HG03469 (cell line): Measurements from ENCODE around the gene CAMK2N1.
"Not testable (repeated sequence)": the region's sequence is repeated elsewhere in the genome, so short reads cannot be mapped to it uniquely, and the experiment has no call there.

ENCODE experiments used
- ATAC-seq: cut with Tn5 transposase; IDR thresholded peaks from one replicate; pipeline ENCODE4 v1.9.1; 2021; ENCODE audit warnings: mild to moderate bottlenecking, moderate library complexity, moderate number of reproducible peaks; ENCODE audit not compliant: unreplicated experiment

The CAMK2N1 gene

DNA sequence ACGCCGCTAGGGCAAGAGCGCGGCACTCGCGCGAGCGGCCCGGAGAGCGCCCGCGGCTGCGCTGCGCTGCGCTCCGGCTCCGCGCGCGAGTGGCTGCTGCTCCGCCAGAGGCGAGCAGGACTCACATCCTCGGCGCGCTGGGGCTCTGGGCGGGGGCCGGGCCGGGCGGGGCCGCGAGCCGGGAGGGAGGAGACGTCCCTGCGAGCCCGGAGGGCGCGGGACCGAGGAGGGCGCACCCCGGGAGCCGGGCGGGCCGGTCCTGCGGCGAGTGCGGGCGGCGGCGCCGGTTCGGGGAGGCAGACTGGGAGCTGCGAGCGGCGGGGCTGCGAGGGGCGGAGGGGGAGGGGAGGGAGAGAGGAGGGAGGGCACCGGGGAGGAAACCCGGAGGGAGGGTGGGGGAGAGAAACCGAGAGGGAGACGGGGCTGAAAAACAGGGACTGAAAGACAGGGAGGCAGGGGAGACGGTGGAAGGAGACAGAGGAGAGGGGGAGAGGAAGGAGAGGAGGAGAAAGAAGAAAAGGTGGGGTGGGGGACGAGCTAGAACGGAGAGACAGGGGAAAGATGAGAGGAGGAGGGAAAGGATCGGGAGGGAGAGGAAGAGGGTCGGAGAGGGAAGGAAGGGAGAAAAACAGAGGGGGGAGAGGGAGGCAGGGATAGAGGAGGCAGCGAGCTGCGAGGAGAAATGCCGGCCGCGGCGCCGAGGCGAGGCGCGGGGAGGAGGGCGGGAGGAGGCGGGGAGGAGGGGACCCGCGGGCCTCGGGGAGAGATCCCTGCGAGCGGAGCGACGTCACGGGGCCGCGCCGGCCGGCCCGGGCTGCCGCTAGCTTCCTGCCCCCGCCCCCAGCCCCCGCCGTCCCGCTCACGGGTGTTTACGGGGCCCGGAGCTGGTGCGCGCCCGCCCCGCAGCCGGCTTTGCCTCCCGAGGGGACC lies at the start of gene CAMK2N1:
CAMK2N1 (minus strand) TSS at position 684 of the 930 bp plus-strand sequence. CDS start 831 bp downstream, outside the sequence.
- no peak for ATAC-seq

DNA sequence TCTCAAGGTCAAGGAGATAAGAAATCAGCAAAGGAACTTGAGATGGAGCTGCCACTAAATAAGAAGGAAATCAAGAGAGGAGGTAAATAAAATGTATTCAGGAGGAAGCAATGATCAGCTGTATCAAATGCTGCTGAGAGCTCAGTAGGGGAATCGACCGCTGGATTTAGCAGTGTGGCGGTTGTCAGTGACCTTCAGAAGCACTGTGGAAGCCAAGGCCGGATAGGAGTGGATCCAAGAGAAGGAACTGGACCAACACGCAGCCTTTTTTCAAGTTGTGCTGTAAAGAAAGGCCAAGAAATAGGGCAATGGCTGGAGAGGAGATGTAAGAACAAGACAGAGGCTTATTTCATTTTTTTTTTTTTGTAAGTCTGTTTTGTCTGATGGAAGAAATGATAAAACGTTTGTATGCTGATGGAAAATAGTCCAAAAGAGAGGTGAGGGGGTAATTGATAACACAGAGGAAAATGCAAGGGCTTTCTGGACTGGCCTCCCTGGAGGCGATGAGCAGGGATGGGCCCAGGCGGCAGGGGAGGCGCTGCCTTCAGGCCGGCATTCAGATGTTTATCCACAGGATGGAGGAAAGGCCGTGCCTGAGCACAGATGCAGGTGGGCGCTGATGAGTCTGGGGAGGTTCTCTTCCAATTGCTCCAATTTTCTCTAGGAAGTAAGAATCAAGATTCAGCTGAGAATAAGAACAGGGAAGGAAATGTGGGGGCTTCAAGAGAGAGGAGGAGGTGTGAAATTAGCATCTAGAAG lies 48.8 kb upstream of the CAMK2N1 start:
- no peak for ATAC-seq

DNA sequence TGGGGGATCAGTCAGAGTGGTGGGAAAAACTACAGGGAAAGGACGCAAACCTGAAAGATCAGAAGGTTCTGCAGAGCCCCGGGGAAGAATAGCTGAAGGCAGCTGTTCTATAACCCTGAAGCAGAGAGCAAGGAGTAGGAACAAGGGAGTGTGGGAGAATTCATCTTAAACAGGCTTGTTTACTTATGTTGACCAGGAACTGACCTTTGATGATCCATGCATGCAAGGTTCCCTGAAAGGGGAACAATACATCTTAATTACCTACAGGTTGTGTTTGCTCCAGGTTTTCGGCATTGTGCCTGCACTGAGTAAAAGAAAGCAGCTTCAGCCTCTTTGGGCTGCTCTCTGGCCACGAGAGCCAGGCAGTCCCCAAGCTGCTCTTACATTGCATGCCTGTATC lies 47.6 kb upstream of the CAMK2N1 start:
- no peak for ATAC-seq

DNA sequence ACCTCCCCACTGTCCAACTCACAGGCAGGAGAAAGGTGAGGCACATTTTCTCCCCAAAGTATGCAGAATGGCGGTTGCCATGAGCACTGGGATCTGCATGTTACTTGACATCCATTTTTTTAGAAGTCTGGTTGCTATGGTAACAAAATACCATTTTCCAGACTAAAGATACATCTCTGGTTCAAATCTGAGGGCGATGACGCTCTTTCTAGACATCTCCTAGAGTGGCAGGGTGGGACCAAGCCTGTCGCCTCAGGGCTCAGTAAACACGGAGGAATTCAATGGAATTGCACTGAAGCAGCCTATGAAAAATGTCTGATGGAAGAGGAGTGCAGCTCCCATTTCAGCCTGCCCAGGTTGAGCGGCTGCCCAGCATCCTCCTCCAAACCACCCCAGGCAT lies 44.9 kb upstream of the CAMK2N1 start:
- no peak for ATAC-seq

DNA sequence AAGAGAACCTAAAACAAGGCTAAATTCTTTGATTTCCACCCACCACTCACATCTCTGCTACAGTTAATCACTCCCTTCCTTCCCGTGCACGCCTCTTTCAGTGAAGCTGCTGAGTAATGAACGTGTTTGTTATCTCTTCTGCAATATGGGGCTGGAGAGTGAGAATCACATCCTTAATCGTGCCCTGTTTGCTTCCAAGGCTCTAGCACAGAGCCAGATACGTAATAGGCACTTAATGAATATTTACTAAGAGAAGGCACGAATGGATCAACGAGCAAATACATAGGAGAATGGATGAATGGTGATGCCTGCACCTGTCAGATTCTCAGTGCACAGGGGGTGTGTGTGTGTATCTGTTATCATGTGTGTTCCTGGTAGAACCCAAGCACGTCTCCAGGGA lies 44.3 kb upstream of the CAMK2N1 start:
- no peak for ATAC-seq

DNA sequence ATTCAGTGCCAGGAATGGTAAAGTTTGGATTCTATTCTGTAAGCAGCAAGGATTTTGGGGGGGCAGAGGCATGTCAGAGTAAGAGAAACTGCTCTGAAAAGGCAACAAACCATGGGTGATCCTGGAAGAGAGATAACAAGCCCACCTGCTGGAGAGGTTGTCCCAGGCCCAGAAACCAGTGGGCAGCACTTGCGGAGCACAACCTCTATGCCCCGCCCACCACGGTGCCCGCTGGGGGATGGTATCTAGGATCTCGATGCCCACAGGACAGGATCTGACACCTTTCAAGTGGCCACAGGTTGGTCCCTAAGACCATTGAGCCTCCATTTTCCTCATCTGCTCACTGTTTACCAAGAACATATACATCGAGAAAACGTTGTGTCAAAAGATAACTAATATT lies 42.2 kb upstream of the CAMK2N1 start:
- ATAC-seq, result no peak

DNA sequence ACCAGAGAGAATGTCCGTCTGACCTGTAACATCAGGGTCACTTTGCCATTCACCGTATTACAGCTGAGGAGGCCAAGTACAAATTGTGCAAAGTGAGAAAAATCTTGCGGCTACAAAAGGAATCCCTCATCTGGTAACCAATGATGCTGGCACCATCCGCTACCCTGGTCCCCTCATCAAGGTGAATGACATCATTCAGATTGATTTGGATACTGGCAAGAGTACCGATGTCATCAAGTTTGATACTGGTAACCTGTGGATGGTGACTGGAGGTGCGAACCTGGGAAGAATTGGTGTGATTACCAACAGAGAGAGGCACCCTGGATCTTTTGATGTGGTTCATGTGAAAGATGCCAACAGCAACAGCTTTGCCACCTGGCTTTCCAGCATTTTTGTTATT lies 40.3 kb upstream of the CAMK2N1 start:
- no peak for ATAC-seq

DNA sequence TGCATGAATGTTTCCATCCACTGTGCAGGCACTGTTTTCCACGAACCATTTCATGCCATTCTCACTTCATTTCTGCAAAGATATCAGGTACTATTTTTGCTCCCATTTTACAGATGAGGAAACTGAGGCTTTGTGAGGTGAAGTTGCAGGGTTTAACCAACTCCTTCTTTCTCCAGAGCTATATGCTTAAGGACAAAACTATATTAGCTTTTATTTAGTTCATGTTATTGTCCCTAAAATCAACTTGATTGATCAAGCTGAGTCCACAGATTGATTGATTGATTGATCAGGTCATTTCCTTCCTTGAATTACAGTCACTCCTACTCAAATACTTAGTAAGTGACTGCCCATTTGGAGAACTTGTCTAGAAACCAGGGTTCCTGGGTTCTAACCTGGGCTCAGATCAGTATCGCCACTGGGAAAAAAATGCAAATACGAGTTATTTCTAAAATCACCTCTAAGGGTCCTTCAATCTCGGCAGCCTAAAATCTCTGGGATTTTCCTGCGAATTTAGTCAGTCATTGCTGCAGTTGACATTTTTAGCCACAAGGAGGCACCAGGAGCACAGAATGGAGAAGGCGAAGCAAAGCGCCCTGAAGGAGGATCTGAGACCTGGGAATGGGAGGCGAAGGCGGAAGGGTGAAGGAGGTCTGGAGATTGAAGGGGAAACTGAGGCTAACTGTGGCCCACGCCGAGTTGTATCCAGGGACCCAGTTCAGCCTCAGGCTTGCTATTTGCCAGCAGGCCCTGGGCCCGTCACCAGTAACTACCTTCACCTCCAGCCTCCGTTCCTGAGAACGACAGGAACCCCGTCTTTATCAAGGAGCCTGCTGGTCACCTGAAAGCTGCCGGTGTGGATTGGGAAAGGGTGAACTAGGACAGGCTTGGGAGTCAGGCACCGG lies 36.2 kb upstream of the CAMK2N1 start:
- ATAC-seq, result no peak

DNA sequence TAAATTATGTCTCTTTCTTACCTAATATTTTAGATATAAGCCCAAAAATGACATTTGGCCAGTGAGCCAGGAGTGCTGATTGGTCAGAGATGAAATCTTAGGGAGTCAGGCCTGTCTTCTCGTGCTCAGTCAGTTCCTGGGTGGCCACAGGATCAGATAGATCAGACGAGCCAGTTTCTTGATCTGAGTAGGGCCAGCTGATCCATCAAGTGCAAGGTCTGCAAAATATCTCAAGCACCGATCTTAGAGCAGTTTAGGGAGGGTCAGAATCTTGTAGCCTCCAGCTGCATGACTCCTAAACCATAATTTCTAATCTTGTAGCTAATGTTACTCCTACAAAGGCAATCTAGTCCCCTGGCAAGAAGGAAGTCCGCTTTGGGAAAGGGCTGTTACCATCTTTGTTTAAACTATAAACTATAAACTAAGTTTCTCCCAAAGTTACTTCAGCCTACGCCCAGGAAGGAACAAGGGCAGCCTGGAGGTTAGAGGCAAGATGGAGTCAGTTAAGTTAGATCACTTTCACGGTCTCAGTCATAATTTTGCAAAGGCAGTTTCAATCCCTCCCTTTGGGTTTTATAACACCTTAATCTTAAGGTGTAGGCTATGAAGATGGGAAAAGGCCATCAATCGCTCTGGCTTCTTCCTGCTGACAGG lies 33.7 kb upstream of the CAMK2N1 start:
- not testable (repeated sequence) for ATAC-seq

DNA sequence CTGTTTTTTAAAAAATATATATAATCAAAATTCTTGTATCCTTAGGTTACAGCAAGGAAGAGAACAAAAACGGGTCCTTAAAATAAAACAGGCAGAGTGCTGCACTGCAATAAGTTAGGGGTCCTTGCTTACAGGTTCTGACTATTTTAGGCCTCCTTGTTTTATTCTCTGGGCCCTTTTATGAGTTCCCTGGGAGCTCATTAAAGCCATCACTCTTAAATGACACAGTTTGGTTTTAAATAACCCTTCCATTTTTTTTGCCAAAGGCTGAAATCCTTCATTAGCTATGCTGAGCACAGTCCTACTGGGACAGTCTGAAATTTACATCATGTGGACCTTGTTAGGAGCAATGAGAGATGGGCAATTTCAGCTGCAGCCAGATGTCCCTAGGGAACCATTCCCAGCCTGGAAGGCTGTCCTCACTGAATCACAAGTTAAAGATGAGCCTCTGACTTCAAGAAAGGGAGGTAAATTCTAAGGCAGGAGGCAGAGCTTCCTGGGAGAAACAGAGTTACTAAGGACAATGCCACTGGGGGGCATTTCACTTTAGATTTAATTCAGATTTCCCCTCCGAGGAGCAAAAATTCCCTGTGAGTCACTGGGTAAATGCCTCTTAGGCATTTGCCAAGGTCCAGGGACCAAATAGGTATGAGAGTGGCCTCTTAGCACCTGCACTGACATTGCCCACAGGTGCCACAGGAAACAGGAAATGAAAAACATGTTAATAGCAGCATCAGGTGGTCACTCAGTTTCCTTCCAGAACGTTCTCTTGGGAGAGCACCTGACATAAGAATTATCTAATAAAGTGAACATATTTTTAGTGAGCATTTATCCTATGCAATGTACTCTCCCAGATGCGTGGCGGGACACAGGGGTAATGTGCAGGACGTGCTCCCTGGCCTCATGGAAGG lies 25.8 kb upstream of the CAMK2N1 start:
- no peak for ATAC-seq

DNA sequence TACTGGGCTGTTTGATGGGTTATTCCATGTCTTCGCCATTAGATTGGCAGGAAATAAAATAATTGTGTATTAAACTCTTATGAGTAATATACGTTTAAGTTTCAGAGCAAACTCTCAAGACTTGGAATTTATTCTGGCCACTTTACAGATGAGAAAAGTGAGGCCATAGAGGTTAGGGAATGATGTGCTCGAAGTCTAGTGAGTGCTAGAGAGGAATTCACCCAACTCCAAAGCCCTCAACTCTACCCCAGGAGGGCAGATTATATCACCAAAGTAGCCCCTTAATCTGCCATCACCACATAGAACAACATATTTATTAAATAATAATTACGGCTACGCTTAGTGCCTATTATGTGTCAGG lies 22.4 kb upstream of the CAMK2N1 start:
- ATAC-seq, result no peak

DNA sequence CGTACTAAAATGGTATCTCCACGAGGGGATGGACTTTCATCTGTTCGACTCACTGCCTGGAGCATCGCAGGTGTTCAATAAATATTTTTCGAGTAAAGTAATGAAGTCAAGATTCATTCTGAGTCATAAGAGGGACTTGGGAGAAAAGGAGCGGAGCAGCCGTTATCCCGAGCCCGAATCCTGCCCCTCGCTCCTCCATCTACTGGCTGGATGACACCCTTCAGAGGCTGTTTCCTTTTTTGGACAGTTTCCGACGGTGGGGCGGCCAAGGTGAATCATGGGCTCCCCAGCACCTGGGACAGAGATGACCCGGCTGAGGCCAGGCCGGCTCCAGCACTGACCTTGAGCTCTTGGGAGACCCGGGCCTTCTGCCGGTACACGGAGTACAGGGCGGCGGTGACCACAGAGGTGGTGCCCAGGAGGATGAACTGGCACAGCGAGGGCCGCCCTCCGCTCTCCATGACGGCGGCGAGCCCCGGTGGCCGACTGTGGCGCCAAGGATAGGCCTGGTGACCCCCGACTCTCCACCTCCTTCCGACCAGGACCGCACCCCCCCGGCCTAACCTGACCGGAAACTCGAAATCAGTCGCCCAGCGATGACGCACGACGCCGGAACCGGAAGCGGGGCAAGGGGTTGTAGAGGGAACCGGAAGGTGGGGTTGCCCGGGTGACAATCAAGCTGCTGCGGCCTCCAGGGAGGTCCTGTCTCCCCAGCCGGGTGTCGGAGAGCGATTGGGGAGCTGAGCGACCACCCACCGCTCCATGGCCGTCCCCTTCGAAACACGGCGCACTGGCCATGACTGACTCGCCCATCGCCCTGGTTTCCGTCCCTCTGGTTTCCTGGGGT lies 21.8 kb upstream of the CAMK2N1 start, which contains the start of gene MUL1:
MUL1 (minus strand) TSS at position 588 of the 847 bp plus-strand sequence; CDS start at position 461, 127 bp downstream.
- peak; percentile 44 for ATAC-seq

DNA sequence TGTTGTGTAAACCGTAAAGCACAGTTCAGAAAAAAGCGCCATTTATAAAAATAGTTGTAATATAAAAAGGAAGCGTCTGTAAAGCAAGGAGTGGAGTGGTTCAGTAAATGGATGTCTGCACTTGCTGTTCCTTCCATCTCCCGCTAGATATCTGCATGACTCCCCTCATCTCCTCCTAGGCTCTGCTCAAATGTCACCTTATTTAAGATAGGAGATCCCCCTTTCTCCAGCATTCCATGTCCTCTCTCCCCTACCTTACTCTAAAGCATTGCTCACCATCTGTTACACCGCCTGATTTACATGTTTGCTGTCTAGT lies 21.2 kb upstream of the CAMK2N1 start:
- ATAC-seq, result peak; percentile 8

DNA sequence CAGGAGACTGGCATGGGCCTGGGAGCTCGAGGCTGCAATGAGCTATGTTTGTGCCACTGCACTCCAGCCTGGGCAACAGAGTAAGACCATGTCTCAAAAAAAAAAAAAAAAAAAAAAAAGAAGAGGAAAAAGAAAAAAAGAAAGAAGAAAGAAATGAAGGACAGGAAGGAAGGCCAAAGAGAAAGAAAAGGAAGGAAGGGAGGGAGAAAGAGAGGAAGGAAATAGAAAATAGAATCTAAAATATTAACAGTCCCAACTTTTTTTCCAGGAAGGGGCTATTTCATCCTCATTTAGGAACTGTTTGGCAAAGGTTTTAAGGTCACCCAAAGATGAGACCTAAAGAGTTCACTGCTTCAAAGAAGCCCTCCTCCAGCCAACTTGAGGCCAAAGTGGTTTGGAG lies 19.5 kb upstream of the CAMK2N1 start:
- no peak for ATAC-seq

DNA sequence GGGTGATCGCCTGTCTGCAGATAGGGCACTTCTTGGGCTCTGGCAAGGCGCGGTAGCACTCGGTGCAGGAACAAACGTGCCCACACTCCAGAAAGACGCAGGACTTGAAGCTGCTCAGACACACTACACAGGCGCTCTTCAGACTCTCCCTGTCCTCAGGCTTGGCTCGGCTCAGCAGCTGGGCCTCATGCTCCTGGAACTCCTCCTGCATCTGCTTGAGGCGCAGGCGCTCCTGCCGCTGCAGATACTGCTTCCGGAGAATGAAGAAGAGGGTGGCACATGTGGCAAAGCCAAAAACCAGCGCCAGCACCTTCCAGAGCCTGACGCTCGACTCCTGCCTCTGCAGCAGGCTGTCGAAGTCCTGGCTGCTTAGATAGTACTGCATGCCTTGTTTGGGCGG lies 14.7 kb upstream of the CAMK2N1 start:
- ATAC-seq, result no peak

DNA sequence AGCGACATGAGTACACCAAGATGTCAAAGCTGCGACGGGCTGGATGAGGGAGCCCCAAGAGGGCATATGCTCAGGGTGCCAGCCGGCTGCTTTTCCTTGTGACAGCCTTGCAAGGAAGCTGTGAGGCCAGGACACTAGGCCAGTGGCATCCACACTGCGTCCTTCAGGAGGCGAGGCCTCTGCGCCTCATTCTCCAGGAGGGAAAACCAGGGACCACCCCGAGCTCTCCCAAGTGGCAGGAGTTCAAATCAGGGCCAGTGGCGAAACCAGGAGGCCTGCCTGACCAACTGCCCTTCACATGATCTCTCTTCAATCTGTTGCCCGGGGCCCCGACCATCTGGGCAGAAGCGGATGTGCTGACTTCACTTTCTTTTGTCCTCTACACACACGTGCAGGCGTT lies 13.7 kb upstream of the CAMK2N1 start:
- ATAC-seq, result no peak

DNA sequence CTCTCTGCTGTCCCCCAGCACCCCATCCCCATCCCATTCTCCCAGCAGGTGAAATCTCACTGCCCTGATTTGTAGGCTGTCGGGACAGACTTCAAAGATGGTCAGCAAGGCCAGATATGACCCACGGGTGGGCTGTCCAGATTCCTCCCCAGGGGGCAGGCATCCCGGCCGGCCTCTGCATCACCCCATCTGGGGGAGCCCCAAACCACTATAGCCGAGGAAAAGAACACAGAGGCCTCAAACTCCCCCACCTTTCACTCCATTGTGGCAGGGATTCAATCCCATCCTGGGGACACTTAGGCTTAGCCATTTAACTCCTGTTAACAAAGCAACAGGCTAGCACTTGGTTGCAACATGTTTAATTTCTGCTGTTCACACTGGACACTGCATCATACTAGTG lies 13.1 kb upstream of the CAMK2N1 start:
- ATAC-seq, result no peak

DNA sequence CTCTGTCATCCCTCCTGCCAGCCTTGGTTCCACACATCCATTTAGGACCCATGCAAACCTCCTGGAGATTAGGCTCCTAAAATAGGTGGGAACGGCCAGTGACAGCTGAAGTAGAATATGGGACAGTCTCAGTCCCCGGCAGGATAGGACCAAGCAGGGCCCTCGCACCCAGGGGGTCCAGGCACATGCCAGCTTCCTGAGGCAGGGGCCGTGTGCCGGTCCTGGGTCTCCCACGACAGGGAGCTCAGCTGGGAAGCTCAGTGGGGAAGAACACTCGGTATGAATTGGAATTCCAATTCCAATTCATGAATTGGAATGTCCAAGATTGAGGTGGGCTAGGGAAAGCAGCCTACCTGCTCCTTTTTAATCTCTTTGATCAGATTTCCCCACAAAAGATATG lies 12.1 kb upstream of the CAMK2N1 start:
- no peak for ATAC-seq

DNA sequence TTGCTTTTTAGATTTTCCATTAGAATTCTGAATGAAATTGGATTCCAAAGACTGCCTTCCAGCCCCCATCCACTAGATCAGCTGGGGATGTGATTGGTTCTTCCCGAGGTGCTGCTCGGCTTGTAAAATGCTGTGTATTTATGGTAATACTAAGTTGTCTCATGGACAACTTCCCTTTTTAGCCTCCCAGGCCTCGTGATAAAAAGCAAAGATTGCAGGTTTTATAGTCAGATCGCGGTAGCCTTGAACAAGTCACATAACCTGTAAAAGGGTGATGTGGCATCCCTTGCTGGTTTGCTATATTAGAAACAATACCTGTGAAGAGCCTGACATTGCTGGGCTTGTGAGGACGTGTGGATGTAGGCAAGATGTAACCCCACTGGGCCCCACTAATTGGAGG lies 11.5 kb upstream of the CAMK2N1 start:
- no peak for ATAC-seq
